NCI-H510A treated with DMSO at 0.1 percent for 48 hours (cell line): ENCODE measurements around the gene PIWIL4.
A peak's percentile ranks its signal among the peaks of the same experiment; 100 is the strongest.
"Not testable (repeated sequence)": the region's sequence is repeated elsewhere in the genome, so short reads cannot be mapped to it uniquely, and the experiment has no call there.

Experiments
- DNase-seq: peaks from one replicate; lab custom pipeline; 2025; lab: John Stamatoyannopoulos, UW

Gene PIWIL4

GRCh38 chr11:94585399-94585798, 18.2 kb downstream of the PIWIL4 start:
- no peak for DNase-seq

- no peak for DNase-seq
Measured at GRCh38 chr11:94586546-94586945, 19.4 kb downstream of the PIWIL4 start.

GRCh38 chr11:94586978-94587377, 19.8 kb downstream of the PIWIL4 start:
- DNase-seq = no peak

- DNase-seq = peak; percentile 27
Measured at GRCh38 chr11:94588366-94588942, 21.3 kb downstream of the PIWIL4 start.

- DNase-seq = no peak
Measured at GRCh38 chr11:94590352-94591041, 23.3 kb downstream of the PIWIL4 start.

- DNase-seq = no peak
Measured at GRCh38 chr11:94593030-94593429, 25.9 kb downstream of the PIWIL4 start.

- no peak for DNase-seq
Measured at GRCh38 chr11:94595076-94595475, 27.9 kb downstream of the PIWIL4 start.

- no peak for DNase-seq
Measured at GRCh38 chr11:94597896-94598295, 30.7 kb downstream of the PIWIL4 start.

- no peak for DNase-seq
Measured at GRCh38 chr11:94599510-94599909, 32.3 kb downstream of the PIWIL4 start.

- no peak for DNase-seq
Measured at GRCh38 chr11:94602430-94603372, 35.5 kb downstream of the PIWIL4 start.

GRCh38 chr11:94603587-94603986, 36.4 kb downstream of the PIWIL4 start:
- DNase-seq = no peak

- DNase-seq = no peak
Measured at GRCh38 chr11:94604482-94604881, 37.3 kb downstream of the PIWIL4 start.

- DNase-seq = no peak
Measured at GRCh38 chr11:94613120-94613519, 46.0 kb downstream of the PIWIL4 start.

GRCh38 chr11:94623120-94623735, 56.1 kb downstream of the PIWIL4 start:
- peak; percentile 81 for DNase-seq

GRCh38 chr11:94625422-94625821, 58.3 kb downstream of the PIWIL4 start:
- DNase-seq = not testable (repeated sequence)

GRCh38 chr11:94627003-94627560, 59.9 kb downstream of the PIWIL4 start:
- not testable (repeated sequence) for DNase-seq

- DNase-seq = no peak
Measured at GRCh38 chr11:94629741-94630140, 62.6 kb downstream of the PIWIL4 start.

GRCh38 chr11:94630221-94630620, 63.1 kb downstream of the PIWIL4 start:
- no peak for DNase-seq

- no peak for DNase-seq
Measured at GRCh38 chr11:94632356-94632755, 65.2 kb downstream of the PIWIL4 start.

GRCh38 chr11:94635072-94635471, 67.9 kb downstream of the PIWIL4 start:
- no peak for DNase-seq

- DNase-seq = no peak
Measured at GRCh38 chr11:94636388-94636949, 69.3 kb downstream of the PIWIL4 start.
